Stimulated activated CD4-positive, alpha-beta T cell treated with anti-CD3 and anti-CD28 coated beads, Interleukin-2, amount 100 ng/mL, for 24 hours (primary cell): ENCODE data around the gene MAN2A2.

Source experiments
- DNase-seq, 2 donors: peaks; one replicate each; pipeline ENCODE4 v3.0.0-alpha.2; 2020

MAN2A2 gene

DNA sequence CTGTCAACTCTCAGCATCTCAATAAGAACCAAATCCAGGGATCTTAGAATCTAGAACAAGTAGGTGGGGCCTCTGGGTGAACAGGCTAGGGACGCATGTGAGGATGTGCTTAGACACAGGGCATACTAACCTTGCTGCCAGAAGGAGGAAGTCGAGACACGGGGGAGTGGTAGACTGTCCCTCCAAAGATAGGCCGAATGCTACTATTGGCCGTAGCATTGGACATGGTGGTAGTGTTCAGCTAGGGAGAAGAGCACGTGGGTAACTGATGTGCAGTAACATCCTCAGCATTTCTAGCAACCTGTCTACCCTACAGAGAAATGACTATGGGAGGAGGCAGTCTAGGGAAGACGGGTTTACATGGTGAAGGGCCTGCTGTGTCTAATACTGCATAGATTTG is 67.2 kb downstream of the MAN2A2 start:
- DNase-seq = no peak

- DNase-seq = no peak
These were observed 69.0 kb downstream of the MAN2A2 start for GRCh38 chr15:90972133-90972532.
